Islet precursor cell (in vitro differentiated cells): Measurements from ENCODE around the gene ILKAP.
A peak's percentile ranks its signal among the peaks of the same experiment; 100 is the strongest.

ENCODE experiments used
- DNase-seq: peaks from one replicate; pipeline ENCODE4 v3.0.0-alpha.2; 2018

Gene ILKAP

GRCh38 chr2:238163481-238164198 is 39.9 kb downstream of the ILKAP start:
- peak; percentile 56 for DNase-seq

- DNase-seq: peak; percentile 50
These were observed 40.6 kb downstream of the ILKAP start for GRCh38 chr2:238162846-238163441.

- peak; percentile 50 for DNase-seq
These were observed 41.1 kb downstream of the ILKAP start for GRCh38 chr2:238162251-238162845.

- DNase-seq: no peak
These were observed 42.0 kb downstream of the ILKAP start for GRCh38 chr2:238161291-238162051.

GRCh38 chr2:238160206-238161129 is 43.0 kb downstream of the ILKAP start:
- DNase-seq: peak; percentile 69

GRCh38 chr2:238159661-238160205 is 43.8 kb downstream of the ILKAP start:
- no peak for DNase-seq

GRCh38 chr2:238159071-238159539 is 44.4 kb downstream of the ILKAP start:
- no peak for DNase-seq

GRCh38 chr2:238158509-238159070 is 44.9 kb downstream of the ILKAP start, which contains the start of gene ERFE:
Gene ERFE, plus strand, starts transcription at chr2:238158970. Its CDS starts 38 bp downstream, at chr2:238159008.
- no peak for DNase-seq

- no peak for DNase-seq
These were observed 45.4 kb downstream of the ILKAP start for GRCh38 chr2:238158018-238158508.

- no peak for DNase-seq
These were observed 45.9 kb downstream of the ILKAP start for GRCh38 chr2:238157506-238158017.

GRCh38 chr2:238155761-238156694 is 47.5 kb downstream of the ILKAP start:
- no peak for DNase-seq

GRCh38 chr2:238155051-238155760 is 48.3 kb downstream of the ILKAP start:
- DNase-seq: no peak

GRCh38 chr2:238154570-238154969 is 48.9 kb downstream of the ILKAP start:
- DNase-seq: no peak

GRCh38 chr2:238152771-238153688 is 50.5 kb downstream of the ILKAP start:
- no peak for DNase-seq

- DNase-seq: no peak
These were observed 51.8 kb downstream of the ILKAP start for GRCh38 chr2:238151628-238152235.

GRCh38 chr2:238151205-238151604 is 52.3 kb downstream of the ILKAP start:
- DNase-seq: no peak

- no peak for DNase-seq
These were observed 52.8 kb downstream of the ILKAP start for GRCh38 chr2:238150686-238151085.
